ENCODE results near the gene CDK13.

CDK13 gene

GRCh38 chr7:40148671-40149070 is 198.6 kb downstream of the CDK13 start:
- DNase-seq (ENCODE audit: low spot score): no peak

All from kidney capillary endothelial cell (primary cell).